Measurements from ENCODE around the gene PTPN14. TPM values are rescaled to one million over a fixed set of nuclear protein-coding genes. Genes with fewer than 3 reads are reported as not detected.
A peak's percentile ranks its signal among the peaks of the same experiment; 100 is the strongest.
"Not testable (repeated sequence)": the region's sequence is repeated elsewhere in the genome, so short reads cannot be mapped to it uniquely, and the experiment has no call there.

The PTPN14 gene
- total RNA-seq (2014; rRNA removed; shearing (Covaris generic)) = 18.8 and 39.1 TPM in 2 replicates

- no peaks in the 10 kb centered on the region for H3K9me3 ChIP-seq (replicated peaks)
- H3K27me3 ChIP-seq (replicated peaks) = no peaks in the 10 kb centered on the region
- H3K4me3 ChIP-seq = peak within 1 kb of the TSS; percentile 82
- peak within 1 kb of the TSS; percentile 99 for H3K27ac ChIP-seq
- DNase-seq (ENCODE audit: low read depth in 1 of 2, low spot score in 2 of 2) = peak; percentile 95 to 97
- H3K4me1 ChIP-seq (replicated peaks) = peaks cover 34% of the 10 kb centered on the region
- peaks cover 33% of the 10 kb centered on the region for H3K36me3 ChIP-seq
These were observed at the start of gene PTPN14 for GRCh38 chr1:214551436-214552173. PTPN14 (minus strand) TSS chr1:214551602; CDS start chr1:214464803, 86,799 bp downstream.

DNA sequence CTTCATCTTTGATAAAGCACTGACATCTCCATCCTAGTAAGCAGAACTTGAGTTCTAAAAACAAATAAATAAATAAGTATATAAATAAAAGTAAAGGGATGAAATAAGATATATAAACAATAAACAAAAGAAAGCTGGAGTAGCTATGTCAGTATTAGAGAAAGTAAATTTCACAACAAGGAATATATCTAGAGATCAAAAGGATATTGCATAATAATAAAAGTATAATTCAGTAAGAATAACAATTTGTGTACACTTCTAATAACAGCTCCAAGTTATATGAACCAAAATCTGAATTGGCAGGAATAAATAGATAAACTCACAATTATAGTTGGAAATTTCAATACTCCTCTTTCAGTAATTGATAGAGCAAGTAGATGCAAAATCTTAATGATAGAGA is 41.8 kb upstream of the PTPN14 start:
- Histone ChIP-seq H3K27me3 (replicated peaks) (no peaks in the 10 kb centered on the region), H3K36me3 (no peaks in the 10 kb centered on the region), H3K4me3 (no peak overlapping the region), H3K9me3 (replicated peaks) (no peaks in the 10 kb centered on the region), H3K27ac (no peak overlapping the region), H3K4me1 (replicated peaks) (no peaks in the 10 kb centered on the region)
- DNase-seq (ENCODE audit: low read depth in 1 of 2, low spot score in 2 of 2) = no peak

DNA sequence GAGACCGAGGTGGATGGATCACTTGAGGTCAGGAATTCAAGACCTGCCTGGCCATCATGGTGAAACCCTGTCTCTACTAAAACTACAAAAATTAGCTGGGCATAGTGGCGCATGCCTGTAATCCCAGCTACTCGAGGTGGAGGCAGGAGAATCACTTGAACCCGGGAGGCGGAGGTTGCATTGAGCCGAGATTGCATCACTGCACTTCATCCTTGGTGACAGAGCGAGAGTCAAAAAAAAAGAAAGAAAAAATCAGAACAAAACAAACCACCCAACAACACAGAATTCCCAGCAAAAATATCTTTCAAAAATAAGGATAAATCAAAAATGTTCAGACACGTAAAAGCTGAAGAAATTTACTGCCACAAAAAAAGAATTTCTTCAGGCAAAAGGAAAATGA is 40.5 kb upstream of the PTPN14 start:
- not testable (repeated sequence) for H3K27me3 ChIP-seq (replicated peaks); H3K36me3 ChIP-seq; H3K27ac ChIP-seq; H3K4me3 ChIP-seq; DNase-seq (ENCODE audit: low read depth in 1 of 2, low spot score in 2 of 2); H3K9me3 ChIP-seq (replicated peaks); H3K4me1 ChIP-seq (replicated peaks)

DNA sequence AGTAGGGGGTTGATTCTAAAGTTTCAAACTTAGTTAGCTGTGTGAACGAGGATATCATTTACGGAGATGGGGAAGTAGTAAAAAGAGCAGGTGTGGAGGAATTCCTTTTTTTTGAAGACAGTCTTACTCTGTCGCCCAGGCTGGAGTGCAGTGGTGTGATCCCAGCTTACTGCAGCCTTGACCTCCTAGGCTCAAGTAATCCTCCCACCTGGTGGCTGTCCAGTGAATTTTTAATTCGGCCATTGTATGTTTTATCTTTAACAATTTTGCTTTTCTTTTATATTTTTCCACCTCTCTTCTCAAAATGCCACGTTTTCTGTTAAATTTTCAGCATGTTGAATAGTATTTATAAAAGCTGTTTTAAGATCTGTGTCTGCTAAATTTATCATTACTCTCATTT is 39.3 kb upstream of the PTPN14 start:
- H3K4me3 ChIP-seq = no peak overlapping the region
- no peaks in the 10 kb centered on the region for H3K4me1 ChIP-seq (replicated peaks)
- no peak for DNase-seq (ENCODE audit: low read depth in 1 of 2, low spot score in 2 of 2)
- H3K27ac ChIP-seq = no peak overlapping the region
- H3K27me3 ChIP-seq (replicated peaks) = no peaks in the 10 kb centered on the region
- no peaks in the 10 kb centered on the region for H3K9me3 ChIP-seq (replicated peaks)
- H3K36me3 ChIP-seq = no peaks in the 10 kb centered on the region

- Histone ChIP-seq H3K36me3 (no peaks in the 10 kb centered on the region), H3K27ac (no peak overlapping the region), H3K4me3 (no peak overlapping the region), H3K27me3 (replicated peaks) (no peaks in the 10 kb centered on the region), H3K9me3 (replicated peaks) (no peaks in the 10 kb centered on the region), H3K4me1 (replicated peaks) (peaks cover 4% of the 10 kb centered on the region; the same call in 1 of the 2 replicates)
- no peak for DNase-seq (ENCODE audit: low read depth in 1 of 2, low spot score in 2 of 2)
These were observed 37.7 kb upstream of the PTPN14 start for GRCh38 chr1:214588963-214589597.

DNA sequence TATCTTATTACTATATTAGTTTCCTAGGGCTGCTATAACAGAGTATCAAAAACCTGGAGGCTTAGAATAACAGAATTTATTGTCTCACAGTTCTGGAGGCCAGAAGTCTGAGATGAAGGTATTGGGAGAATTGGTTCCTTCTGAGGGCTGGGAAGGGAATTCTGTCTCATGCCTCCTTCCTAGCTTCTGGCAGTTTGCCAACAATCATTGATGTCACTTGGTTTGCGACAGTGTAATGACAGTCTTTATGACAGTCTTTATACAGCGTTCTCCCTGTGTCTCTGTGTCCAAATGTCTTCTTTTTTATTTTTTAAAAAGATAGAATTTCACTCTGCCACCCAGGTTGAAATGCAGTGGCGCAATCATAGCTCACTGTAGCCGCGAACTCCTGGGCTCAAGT is 35.8 kb upstream of the PTPN14 start:
- H3K36me3 ChIP-seq = no peaks in the 10 kb centered on the region
- no peak overlapping the region for H3K27ac ChIP-seq
- no peak for DNase-seq (ENCODE audit: low read depth in 1 of 2, low spot score in 2 of 2)
- H3K9me3 ChIP-seq (replicated peaks) = no peaks in the 10 kb centered on the region
- no peak overlapping the region for H3K4me3 ChIP-seq
- peaks cover 6% of the 10 kb centered on the region for H3K4me1 ChIP-seq (replicated peaks)
- H3K27me3 ChIP-seq (replicated peaks) = no peaks in the 10 kb centered on the region

GRCh38 chr1:214586621-214587020 is 35.2 kb upstream of the PTPN14 start:
- DNase-seq (ENCODE audit: low read depth in 1 of 2, low spot score in 2 of 2) = no peak
- H3K27me3 ChIP-seq (replicated peaks) = no peaks in the 10 kb centered on the region
- H3K36me3 ChIP-seq = no peaks in the 10 kb centered on the region
- no peak overlapping the region for H3K27ac ChIP-seq
- no peak overlapping the region for H3K4me3 ChIP-seq
- no peaks in the 10 kb centered on the region for H3K9me3 ChIP-seq (replicated peaks)
- peaks cover 11% of the 10 kb centered on the region for H3K4me1 ChIP-seq (replicated peaks)

- Histone ChIP-seq H3K9me3 (replicated peaks) (no peaks in the 10 kb centered on the region), H3K4me1 (replicated peaks) (peaks cover 15% of the 10 kb centered on the region), H3K27ac (no peak overlapping the region), H3K27me3 (replicated peaks) (no peaks in the 10 kb centered on the region), H3K36me3 (no peaks in the 10 kb centered on the region), H3K4me3 (no peak overlapping the region)
- peak in 1 of 2 experiments; percentile 52 for DNase-seq (ENCODE audit: low read depth in 1 of 2, low spot score in 2 of 2)
These were observed 33.7 kb upstream of the PTPN14 start for GRCh38 chr1:214584805-214585766.

GRCh38 chr1:214583824-214584554 is 32.6 kb upstream of the PTPN14 start:
- H3K27me3 ChIP-seq (replicated peaks) = no peaks in the 10 kb centered on the region
- peaks cover 15% of the 10 kb centered on the region for H3K4me1 ChIP-seq (replicated peaks)
- no peak overlapping the region for H3K27ac ChIP-seq
- no peak overlapping the region for H3K4me3 ChIP-seq
- no peaks in the 10 kb centered on the region for H3K9me3 ChIP-seq (replicated peaks)
- no peaks in the 10 kb centered on the region for H3K36me3 ChIP-seq
- DNase-seq (ENCODE audit: low read depth in 1 of 2, low spot score in 2 of 2) = no peak

- Histone ChIP-seq H3K4me1 (replicated peaks) (peaks cover 15% of the 10 kb centered on the region), H3K27ac (no peak overlapping the region), H3K27me3 (replicated peaks) (no peaks in the 10 kb centered on the region), H3K36me3 (no peaks in the 10 kb centered on the region), H3K4me3 (no peak overlapping the region), H3K9me3 (replicated peaks) (no peaks in the 10 kb centered on the region)
- no peak for DNase-seq (ENCODE audit: low read depth in 1 of 2, low spot score in 2 of 2)
These were observed 31.7 kb upstream of the PTPN14 start for GRCh38 chr1:214583113-214583512.

DNA sequence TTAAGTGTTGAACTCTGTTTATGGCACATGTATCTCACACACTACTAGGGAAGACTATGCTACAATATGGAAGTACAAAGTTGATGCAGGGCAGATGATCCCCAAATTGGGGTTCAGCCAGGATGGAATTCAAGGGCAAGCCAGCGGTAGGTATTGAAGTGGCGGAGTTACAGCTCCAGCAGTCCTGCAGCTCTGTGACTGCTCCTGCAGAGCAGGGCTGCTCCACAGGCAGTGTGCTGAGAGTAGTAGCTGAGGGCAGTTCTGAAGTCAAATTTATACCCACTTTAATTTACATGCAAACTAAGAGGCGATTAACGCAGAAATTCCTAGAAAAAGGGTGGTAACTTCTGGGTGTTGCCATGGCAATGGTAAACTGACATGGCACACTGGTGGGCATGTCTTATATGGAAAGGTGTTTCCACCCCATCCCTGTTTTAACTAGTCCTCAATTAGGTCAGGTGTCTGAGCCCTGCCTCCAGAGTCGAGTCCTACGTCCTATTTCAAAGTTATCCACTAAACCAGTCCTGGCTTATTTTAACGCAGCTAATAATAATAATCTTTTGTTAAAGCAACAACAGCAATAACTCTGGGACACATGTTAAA is 31.0 kb upstream of the PTPN14 start:
- Histone ChIP-seq H3K27ac (no peak overlapping the region), H3K4me1 (replicated peaks) (peaks cover 15% of the 10 kb centered on the region)
- no peak for DNase-seq (ENCODE audit: low read depth in 1 of 2, low spot score in 2 of 2)

DNA sequence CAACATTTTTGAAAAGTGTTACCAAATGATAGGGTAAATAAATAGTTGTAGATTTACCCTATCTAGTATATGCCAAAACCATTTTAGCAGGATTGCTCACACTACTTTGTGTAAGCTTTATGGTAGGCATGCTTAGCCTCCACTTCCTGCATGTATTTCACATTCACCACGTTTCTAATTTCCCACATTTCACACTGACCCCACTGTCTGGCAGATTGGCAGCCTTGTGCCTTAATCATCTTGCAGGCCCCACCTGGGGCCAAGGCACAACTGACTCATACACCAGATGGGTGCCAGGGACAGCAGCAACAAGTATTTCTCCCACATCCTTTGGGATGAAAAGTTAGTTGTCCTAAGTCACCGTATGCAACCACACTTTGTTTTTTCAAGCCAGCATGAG is 30.4 kb upstream of the PTPN14 start:
- no peak overlapping the region for H3K4me3 ChIP-seq
- H3K27me3 ChIP-seq (replicated peaks) = no peaks in the 10 kb centered on the region
- peak; percentile 44 to 65 for DNase-seq (ENCODE audit: low read depth in 1 of 2, low spot score in 2 of 2)

More for the DNA sequence above, 31.0 kb upstream of the PTPN14 start:
- Histone ChIP-seq H3K27me3 (replicated peaks) (no peaks in the 10 kb centered on the region), H3K9me3 (replicated peaks) (no peaks in the 10 kb centered on the region), H3K4me3 (no peak overlapping the region), H3K36me3 (no peaks in the 10 kb centered on the region)

GRCh38 chr1:214579183-214579582 is 27.8 kb upstream of the PTPN14 start:
- H3K27me3 ChIP-seq (replicated peaks) = no peaks in the 10 kb centered on the region
- H3K4me3 ChIP-seq = no peak overlapping the region
- H3K4me1 ChIP-seq (replicated peaks) = peaks cover 11% of the 10 kb centered on the region
- H3K36me3 ChIP-seq = no peaks in the 10 kb centered on the region
- peaks cover 14% of the 10 kb centered on the region for H3K9me3 ChIP-seq (replicated peaks)
- no peak overlapping the region for H3K27ac ChIP-seq
- DNase-seq (ENCODE audit: low read depth in 1 of 2, low spot score in 2 of 2) = no peak

More for the DNA sequence above, 30.4 kb upstream of the PTPN14 start:
- H3K27ac ChIP-seq = no peak overlapping the region
- peaks cover 3% of the 10 kb centered on the region for H3K9me3 ChIP-seq (replicated peaks)
- H3K36me3 ChIP-seq = no peaks in the 10 kb centered on the region
- H3K4me1 ChIP-seq (replicated peaks) = peaks cover 15% of the 10 kb centered on the region

All from SJSA1 (cell line).